AG09319 (cell line): Measurements from ENCODE around the gene STOML3.

Experiments used
- DNase-seq: peaks from one replicate; pipeline ENCODE4 v3.0.0-alpha.2; 2010; ENCODE audit warnings: low read depth; ENCODE audit errors: extremely low read depth
- TF ChIP-seq, protein P1 (sequence below): IDR thresholded peaks from 2 replicates; pipeline ENCODE4 v1.5.1; 2011; ENCODE audit warnings: low read depth, mild to moderate bottlenecking, inconsistent platforms, low read length, moderate library complexity

Gene STOML3

DNA sequence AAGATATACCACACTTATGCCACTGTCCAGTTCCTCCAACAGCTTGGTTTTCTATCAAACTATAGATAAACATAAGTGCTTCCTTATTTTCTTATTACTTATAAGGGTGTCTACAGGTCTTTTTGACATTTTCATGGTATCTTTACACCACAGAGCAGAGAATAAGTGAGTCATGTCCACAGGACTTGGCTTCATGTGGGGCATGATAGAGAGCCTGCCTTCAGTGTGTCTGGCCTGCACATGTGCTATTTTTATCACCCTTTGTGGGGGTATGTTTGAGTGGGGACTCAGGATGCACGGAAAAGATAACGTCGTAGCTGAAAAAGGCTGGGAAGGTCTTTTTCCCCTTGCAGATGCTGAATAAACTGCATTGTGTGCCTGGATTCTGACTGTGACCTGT lies 8.1 kb upstream of the STOML3 start:
- no peak for DNase-seq
- TF ChIP-seq, protein P1, sequence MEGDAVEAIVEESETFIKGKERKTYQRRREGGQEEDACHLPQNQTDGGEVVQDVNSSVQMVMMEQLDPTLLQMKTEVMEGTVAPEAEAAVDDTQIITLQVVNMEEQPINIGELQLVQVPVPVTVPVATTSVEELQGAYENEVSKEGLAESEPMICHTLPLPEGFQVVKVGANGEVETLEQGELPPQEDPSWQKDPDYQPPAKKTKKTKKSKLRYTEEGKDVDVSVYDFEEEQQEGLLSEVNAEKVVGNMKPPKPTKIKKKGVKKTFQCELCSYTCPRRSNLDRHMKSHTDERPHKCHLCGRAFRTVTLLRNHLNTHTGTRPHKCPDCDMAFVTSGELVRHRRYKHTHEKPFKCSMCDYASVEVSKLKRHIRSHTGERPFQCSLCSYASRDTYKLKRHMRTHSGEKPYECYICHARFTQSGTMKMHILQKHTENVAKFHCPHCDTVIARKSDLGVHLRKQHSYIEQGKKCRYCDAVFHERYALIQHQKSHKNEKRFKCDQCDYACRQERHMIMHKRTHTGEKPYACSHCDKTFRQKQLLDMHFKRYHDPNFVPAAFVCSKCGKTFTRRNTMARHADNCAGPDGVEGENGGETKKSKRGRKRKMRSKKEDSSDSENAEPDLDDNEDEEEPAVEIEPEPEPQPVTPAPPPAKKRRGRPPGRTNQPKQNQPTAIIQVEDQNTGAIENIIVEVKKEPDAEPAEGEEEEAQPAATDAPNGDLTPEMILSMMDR = no peak

DNA sequence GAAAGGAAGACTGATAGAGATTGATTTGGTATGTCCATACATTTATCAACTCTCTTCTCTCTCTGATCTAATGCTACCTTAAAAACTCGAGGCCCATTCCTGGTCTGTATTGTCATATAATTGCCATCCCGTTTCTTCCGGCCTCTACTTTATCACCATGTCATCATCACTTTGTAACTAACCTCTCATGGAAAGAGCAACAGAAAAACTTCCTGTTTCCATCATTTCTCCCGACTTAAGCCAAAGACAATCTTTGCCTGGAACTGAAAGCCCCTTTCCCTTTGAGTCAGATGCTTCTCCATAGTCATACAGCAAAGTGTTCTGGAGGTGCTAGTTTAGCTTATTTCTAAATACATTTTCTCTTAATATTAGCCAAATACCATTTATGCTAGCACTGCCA lies 2.8 kb upstream of the STOML3 start:
- DNase-seq = no peak
- TF ChIP-seq, protein P1 = no peak

DNA sequence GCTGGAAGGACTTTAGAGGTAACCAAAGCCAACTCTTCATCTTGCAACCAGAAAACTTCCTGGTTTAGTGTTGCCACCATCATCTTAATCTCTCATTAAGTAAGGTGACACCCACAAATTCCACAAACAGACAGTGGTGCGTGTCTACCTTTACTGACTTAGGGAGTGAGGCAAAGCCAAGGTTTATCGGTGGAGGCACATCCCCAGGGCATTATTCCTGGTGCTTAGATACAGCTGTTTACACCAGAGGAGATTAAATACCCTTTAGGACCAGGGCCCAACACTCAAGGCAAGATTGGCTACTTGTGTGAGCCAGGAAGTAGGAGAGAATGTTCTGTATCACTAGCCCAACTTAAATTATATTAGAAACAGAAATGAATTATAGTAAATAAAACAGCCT lies 9.5 kb downstream of the STOML3 start:
- no peak for DNase-seq
- TF ChIP-seq, protein P1 = no peak

DNA sequence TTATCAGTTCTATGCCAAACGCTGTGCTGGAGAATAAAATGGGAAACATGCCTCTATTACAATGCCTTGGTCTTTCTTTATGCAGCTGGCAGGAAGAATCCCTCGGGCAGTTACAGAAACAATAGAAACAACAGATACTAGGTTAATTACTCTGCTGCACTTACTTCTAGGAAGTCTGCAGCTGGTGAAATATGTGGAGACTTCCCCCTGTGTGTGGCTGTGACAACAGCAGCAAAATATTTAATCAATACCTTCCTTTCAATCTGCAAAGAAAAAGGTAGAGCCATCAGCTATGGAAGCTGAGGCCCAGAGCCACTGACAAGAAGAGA lies 9.9 kb downstream of the STOML3 start:
- DNase-seq = no peak
- TF ChIP-seq, protein P1 = no peak

DNA sequence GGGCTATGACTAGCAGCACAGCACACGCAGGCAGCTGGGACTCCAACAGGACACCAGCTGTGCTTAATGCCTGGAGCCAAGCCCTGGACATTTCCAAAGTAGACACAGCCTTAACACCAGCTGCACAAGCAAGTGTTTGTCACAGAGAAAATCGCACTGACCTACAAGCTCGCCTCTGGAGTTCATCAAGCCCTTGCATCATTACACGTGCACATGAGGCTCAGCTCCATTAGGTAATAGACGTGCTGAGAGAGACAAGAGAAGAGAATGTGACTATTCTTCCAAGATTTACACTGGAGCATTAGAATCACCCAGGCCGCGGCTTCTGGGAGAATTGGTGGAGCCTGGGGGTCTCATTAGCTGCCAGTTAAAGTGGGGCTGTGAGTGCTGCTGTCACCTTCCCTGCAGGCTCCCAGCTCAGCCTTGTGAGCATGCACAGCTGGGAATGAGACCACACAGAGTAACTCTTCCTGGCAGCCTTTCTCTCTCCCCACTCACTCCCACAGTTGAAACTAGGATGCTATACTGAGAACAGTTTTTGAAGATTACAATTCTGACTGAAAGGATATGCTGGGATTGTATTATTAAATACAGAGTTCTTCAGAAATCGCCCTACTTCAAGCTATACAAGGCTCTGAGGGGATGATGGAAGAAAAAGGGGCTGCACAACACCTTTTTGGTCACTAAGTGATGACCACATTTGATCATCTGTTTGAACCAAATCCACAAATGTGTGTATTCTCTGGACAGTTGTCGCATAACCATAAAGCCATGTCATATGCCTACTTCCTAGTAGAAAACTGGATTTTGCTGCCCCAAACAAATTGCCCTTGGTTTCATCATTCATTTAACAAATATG lies 10.5 kb downstream of the STOML3 start:
- no peak for DNase-seq
- TF ChIP-seq, protein P1 = no peak

DNA sequence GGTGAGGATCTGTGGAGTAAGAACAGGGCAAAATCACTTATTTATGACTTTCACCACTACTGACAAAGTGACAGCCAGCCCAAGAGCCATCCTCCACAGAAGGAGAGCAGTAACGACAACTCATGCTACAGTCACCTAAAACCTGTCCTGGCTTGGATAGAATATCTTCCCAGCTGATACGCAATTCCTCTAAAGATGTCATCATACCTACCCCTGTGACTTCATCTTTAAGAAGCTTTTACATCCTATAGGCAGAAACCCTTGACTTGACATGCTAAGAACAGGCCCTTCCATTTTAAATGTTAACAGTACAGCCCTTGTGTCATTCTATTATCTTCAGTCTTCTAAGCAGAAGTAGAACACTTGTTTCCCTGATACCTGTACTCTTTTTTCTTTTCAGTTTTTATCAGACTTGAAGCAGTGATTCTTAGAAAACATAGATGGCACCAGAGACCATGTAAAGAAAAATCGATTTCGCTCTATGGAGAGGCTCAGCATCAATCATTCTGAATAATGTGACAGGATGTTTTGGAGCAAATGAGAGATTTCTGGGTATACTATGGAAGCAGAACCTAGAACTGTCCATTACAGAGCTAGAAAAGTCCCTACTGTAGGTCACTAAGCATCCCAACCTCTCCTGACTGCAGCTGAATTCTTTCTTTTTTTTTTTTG lies 20.1 kb downstream of the STOML3 start:
- TF ChIP-seq, protein P1 = no peak
- no peak for DNase-seq

DNA sequence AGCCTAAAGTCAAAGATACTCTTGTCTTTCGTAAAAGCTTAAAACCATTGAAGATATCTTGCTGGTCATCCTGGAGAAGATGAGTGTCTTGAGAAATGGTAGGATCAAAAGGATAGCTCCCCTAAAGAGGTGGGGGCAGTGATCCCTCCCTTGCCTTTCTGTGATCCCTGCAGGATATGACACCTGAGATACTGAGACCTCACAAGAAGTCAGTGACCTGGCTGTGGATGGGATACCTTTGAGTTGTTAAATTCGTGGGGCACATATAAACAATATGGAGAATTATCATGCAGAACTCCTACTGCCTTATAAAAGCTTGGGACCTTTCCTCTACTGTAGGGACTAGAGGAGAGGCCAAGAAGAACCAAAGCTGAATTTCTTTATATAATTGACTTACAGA lies 21.4 kb downstream of the STOML3 start:
- DNase-seq = no peak
- TF ChIP-seq, protein P1 = no peak
